Astrocyte of the cerebellum (primary cell): Measurements from ENCODE around the gene CSNK1G2.

Experiments used
- DNase-seq: peaks from one replicate; pipeline ENCODE4 v3.0.0-alpha.2; 2011; ENCODE audit warnings: low read depth
- H3K4me3 ChIP-seq: 2 replicates; pipeline ENCODE4 v1.5.1; 2011; ENCODE audit warnings: mild to moderate bottlenecking, low read depth, low read length, moderate library complexity
- CTCF ChIP-seq: IDR thresholded peaks from 2 replicates; pipeline ENCODE4 v1.5.1; 2012; ENCODE audit warnings: low read length, low read depth, moderate library complexity, mild to moderate bottlenecking; ENCODE audit errors: missing control alignments
- in situ Hi-C: cut with HindIII; loops from 2 replicates; pipeline ENCODE4 v1.10.0; 2017; ENCODE audit warnings: low sequenced_read_pairs

Gene CSNK1G2

GRCh38 chr19:1991018-1991913, 50.3 kb downstream of the CSNK1G2 start:
- in situ Hi-C loops = loop anchor here (5.0 to 10.0 kb wide), 3 partner anchors 54 to 116 kb away; no protein-coding TSS in a partner anchor
- TF ChIP-seq CTCF = no peak
- no peak overlapping the region for H3K4me3 ChIP-seq
- DNase-seq = no peak

- H3K4me3 ChIP-seq = no peak overlapping the region
- DNase-seq = no peak
- no peak for TF ChIP-seq CTCF
- in situ Hi-C loops = loop anchor here (5.0 to 10.0 kb wide), 3 partner anchors 56 to 118 kb away; no protein-coding TSS in a partner anchor
These were observed 51.8 kb downstream of the CSNK1G2 start for GRCh38 chr19:1992759-1993260.

DNA sequence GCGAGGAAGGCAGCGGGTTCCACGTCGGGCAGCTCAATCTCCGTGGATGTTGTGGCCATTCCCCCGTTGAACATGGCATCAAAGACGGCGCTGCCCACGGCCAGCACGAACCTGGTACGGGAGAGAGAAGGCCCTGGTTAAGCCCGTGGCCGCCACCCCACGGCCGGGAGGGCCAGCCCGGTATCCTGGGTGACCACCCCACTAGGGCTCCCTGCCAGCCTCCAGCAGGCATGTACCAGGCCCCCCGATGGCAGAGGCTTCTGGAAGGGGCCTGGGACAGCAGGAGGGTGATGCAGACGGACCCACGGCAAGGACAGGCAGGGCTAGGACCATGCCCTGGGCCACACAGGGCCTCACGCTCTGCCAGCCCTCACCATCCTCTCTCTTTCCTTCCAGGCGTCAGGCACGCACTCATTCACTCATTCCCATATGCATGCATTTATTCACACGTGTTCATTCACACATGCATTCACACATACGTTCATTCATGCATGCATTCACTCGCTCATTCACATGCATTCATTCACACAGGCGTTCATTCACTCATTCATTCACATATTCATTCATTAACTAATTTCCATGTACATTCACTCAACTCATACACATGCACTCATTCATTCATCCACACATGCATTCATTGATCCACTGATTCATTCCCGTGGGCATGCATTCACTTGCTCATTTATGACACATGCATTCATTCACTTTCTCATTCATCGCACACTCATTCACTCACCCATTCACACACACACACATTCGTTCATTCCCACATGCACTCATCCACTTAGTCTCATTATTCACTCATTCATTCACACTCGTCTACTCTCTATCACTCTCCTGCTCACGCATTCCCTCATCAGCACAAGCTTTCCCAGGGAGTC, 56.6 kb downstream of the CSNK1G2 start:
- DNase-seq = no peak
- no peak overlapping the region for H3K4me3 ChIP-seq
- no peak for TF ChIP-seq CTCF
- in situ Hi-C loops = loop anchor here (10.0 kb wide), 2 partner anchors 87 to 123 kb away; no protein-coding TSS in a partner anchor

DNA sequence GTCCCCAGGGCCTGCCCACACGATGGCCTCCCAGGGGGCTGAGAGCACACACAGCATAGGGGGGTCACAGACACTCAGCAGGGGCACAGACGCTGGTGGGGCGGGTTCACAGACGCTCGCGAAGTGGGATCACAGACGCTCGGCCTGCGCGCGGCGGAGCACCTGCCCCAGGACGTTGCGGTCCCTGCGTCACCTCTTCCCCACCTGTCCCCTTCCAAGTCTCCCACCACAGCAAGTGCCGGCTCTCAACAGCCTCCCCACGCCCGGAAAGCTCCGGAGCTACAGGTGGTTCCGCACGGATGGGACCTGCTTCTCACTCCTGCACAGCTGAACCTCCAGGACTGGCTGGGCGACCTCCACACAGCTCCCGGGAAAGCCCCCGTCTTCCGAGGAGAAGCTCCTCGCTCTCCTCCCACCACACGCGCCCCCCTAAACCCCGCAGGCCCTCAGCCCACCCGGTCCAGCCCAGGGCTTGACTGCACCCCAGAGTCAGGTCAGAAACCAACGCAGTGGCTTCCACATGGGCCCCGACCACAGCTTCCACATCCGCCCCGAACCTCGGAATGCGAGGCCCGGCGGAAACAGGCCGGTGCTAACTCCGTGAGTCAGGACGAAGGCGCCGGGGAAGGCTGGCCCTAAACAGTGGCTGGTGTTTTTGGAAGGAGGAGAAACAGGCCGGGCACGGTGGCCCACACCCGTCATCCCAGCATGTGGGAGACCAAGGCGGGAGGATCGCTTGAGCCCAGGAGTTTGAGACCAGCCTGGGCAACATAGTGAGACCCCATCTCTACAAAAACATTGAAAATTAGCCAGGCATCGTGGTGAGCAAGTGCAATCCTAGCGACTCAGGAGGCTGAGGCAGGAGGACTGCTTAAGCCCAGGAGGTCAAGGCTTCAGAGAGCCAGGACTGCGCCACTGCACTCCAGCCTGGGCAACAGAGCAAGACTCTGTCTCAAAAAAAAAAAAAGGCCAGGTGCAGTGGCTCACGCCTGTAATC, 58.0 kb downstream of the CSNK1G2 start:
- in situ Hi-C loops = loop anchor here (10.0 kb wide), 2 partner anchors 86 to 124 kb away; no protein-coding TSS in a partner anchor
- TF ChIP-seq CTCF = no peak
- H3K4me3 ChIP-seq = no peak overlapping the region
- DNase-seq = no peak

DNA sequence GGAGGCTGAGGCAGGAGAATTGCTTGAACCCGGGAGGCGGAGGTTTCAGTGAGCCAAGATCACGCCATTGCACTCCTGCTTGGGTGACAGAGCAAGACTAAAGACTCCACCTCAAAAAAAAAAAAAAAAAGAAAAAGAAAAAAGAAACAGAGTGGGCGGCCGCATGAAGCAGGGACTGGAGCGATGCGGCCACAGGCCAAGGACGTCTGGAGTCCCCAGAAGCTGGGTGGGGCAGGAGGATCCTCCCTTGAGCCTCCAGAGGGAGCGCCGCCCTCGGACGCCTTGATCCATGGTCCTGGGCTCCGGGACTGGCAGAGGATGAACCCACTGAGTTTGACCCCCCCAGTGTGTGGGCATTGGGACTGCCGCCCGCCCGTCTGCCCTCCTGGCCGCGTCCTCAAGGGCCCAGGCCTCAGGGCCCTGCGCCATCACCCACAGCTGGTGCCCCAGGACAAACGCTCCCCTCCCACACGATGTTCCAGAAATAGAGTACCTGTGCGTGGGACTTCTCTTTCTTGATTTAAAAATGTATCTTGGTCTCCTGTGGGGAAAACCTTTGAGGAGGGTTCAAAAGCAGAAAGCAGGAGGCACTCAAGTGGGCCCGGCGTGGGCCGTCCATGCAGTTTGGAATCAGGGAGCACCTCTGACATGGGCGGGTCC, 59.0 kb downstream of the CSNK1G2 start:
- no peak overlapping the region for H3K4me3 ChIP-seq
- in situ Hi-C loops = loop anchor here (10.0 kb wide), 2 partner anchors 85 to 125 kb away; no protein-coding TSS in a partner anchor
- DNase-seq = no peak
- TF ChIP-seq CTCF = no peak
